B cell (primary cell): Measurements from ENCODE around the gene MED12L. TPM values are rescaled to one million over a fixed set of nuclear protein-coding genes. Genes with fewer than 3 reads are reported as not detected.

Experiments used
- ATAC-seq: fragments of 200-7000 bp; cut with Tn5 transposase; one replicate; pipeline ENCODE4 v1.10.0; 2021; ENCODE audit warnings: low read depth, mild to moderate bottlenecking, moderate number of reproducible peaks, moderate library complexity
- CTCF ChIA-PET: fragments of 350-600 bp; sonication (Branson Sonifier 250); formaldehyde crosslinking; loops from one replicate; lab custom pipeline; 2021; ENCODE audit warnings: antibody characterized with exemption, inconsistent platforms; lab: Charles Lee
- POLR2A ChIA-PET: fragments of 350-600 bp; sonication (Branson Sonifier 250); formaldehyde crosslinking; loops from one replicate; lab custom pipeline; 2021; ENCODE audit warnings: antibody characterized with exemption; lab: Charles Lee
- DNase-seq: peaks from one replicate; pipeline ENCODE4 v3.0.0; 2013
- H2AFZ ChIP-seq: 2 replicates; pipeline ENCODE4 v1.6.1; 2012; ENCODE audit warnings: mild to moderate bottlenecking, low read depth, low read length; ENCODE audit not compliant: insufficient read depth, poor library complexity, severe bottlenecking
- H3K27ac ChIP-seq, 2 donors: 1 replicate in 1 of 2; 2 replicates in 1 of 2; pipeline ENCODE4 v1.5.1; 2012 to 2013; ENCODE audit warnings: low read length in 2 of 2, mild to moderate bottlenecking in 2 of 2, moderate library complexity in 1 of 2
- H3K27me3 ChIP-seq, 4 experiments: fragments of 200-600 bp in 1 of 4; sonication (generic) in 1 of 4; replicated peaks in 1 of 4; 1 replicate in 2 of 4; 2 replicates in 2 of 4; pipeline versions ENCODE4 v1.6.1 to v1.7.0; 2013 to 2016; ENCODE audit warnings: low read length in 3 of 4, mild to moderate bottlenecking in 2 of 4, mixed read lengths in 1 of 4, moderate library complexity in 1 of 4; ENCODE audit not compliant: insufficient read depth in 4 of 4, control insufficient read depth in 3 of 4; ENCODE audit errors: control extremely low read depth in 1 of 4
- H3K36me3 ChIP-seq, 2 experiments: replicated peaks in 1 of 2; 1 replicate in 1 of 2; 2 replicates in 1 of 2; pipeline versions ENCODE4 v1.6.1 to v1.7.1; 2013; ENCODE audit warnings: low read length in 1 of 2; ENCODE audit not compliant: insufficient read depth in 2 of 2, control insufficient read depth in 1 of 2; ENCODE audit errors: control extremely low read depth in 1 of 2, extremely low read depth in 1 of 2
- H3K4me1 ChIP-seq, 2 donors: fragments of 200-600 bp in 1 of 2; sonication (generic) in 1 of 2; 1 replicate in 1 of 2; 2 replicates in 1 of 2; pipeline versions ENCODE4 v1.5.1 to v1.6.1; 2013 to 2017; ENCODE audit warnings: low read length in 2 of 2; ENCODE audit not compliant: control insufficient read depth in 2 of 2, insufficient read depth in 2 of 2
- H3K4me2 ChIP-seq: replicated peaks from 2 replicates; pipeline ENCODE3; 2012; ENCODE audit warnings: mild to moderate bottlenecking, low read depth, low read length; ENCODE audit not compliant: poor library complexity, severe bottlenecking
- H3K4me3 ChIP-seq, 5 experiments: fragments of 200-600 bp in 1 of 5; sonication (generic) in 1 of 5; 1 replicate in 3 of 5; 2 replicates in 2 of 5; pipeline versions ENCODE4 v1.5.1 to v1.7.0; 2011 to 2016; ENCODE audit warnings: low read length in 4 of 5, mild to moderate bottlenecking in 4 of 5, low read depth in 2 of 5, control low read depth in 1 of 5, moderate library complexity in 1 of 5; ENCODE audit not compliant: insufficient read depth in 1 of 5; ENCODE audit errors: control extremely low read depth in 1 of 5, extremely low read depth in 1 of 5
- H3K79me2 ChIP-seq: fragments of 200-600 bp; sonication (generic); one replicate; pipeline ENCODE4 v1.6.0; 2016; ENCODE audit warnings: low read length; ENCODE audit not compliant: control insufficient read depth, insufficient read depth
- H3K9ac ChIP-seq: fragments of 200-600 bp; sonication (generic); 2 replicates; pipeline ENCODE4 v1.6.1; 2017; ENCODE audit warnings: mild to moderate bottlenecking, low read length, moderate library complexity
- H3K9me3 ChIP-seq, 3 donors: one replicate each; pipeline versions ENCODE4 v1.6.1 to v1.7.1; 2013; ENCODE audit warnings: low read length in 2 of 3; ENCODE audit not compliant: control insufficient read depth in 2 of 3, insufficient read depth in 1 of 3; ENCODE audit errors: control extremely low read depth in 1 of 3
- H4K20me1 ChIP-seq: 2 replicates; pipeline ENCODE4 v1.6.0; 2012; ENCODE audit warnings: mild to moderate bottlenecking, low read length; ENCODE audit not compliant: insufficient read depth, control insufficient read depth, poor library complexity, severe bottlenecking
- H3K27ac Mint-ChIP-seq: one replicate; pipeline ENCODE4 v1.8.0; 2021; ENCODE audit warnings: mixed read lengths
- H3K27me3 Mint-ChIP-seq: one replicate; pipeline ENCODE4 v1.8.0; 2021; ENCODE audit warnings: mixed read lengths
- H3K4me1 Mint-ChIP-seq: one replicate; pipeline ENCODE4 v1.8.0; 2021; ENCODE audit warnings: mixed read lengths
- H3K4me3 Mint-ChIP-seq: one replicate; pipeline ENCODE4 v1.8.0; 2021; ENCODE audit warnings: mixed read lengths
- H3K9me3 Mint-ChIP-seq: one replicate; pipeline ENCODE4 v1.8.0; 2022; ENCODE audit warnings: mixed read lengths; ENCODE audit not compliant: insufficient read depth
- CTCF ChIP-seq: fragments of 200-600 bp; IDR thresholded peaks from one replicate; pipeline ENCODE4 v1.8.0; 2022; ENCODE audit warnings: antibody characterized with exemption, mild to moderate bottlenecking
- EZH2 ChIP-seq: IDR thresholded peaks from 2 replicates; pipeline ENCODE4 v1.6.1; 2012; ENCODE audit warnings: borderline replicate concordance, low read depth, mild to moderate bottlenecking, moderate library complexity, low read length; ENCODE audit not compliant: insufficient read depth, poor library complexity, severe bottlenecking
- WGBS: methylation state at CpG from one replicate; pipeline ENCODE4 v1.1.5; 2013; ENCODE audit warnings: missing lambda C conversion rate; ENCODE audit not compliant: insufficient coverage; 5-methylcytosine and 5-hydroxymethylcytosine counted together
- intact Hi-C: fragments of 100-400 bp; cut with micrococcal nuclease; formaldehyde crosslinking; loops from one replicate; pipeline ENCODE4 v1.10.0; 2022
- polyA plus RNA-seq: library from polyadenylated mRNA; depleted of rRNA; stranded (reverse); fragments of >200 nt; gene quantifications from 2 replicates; pipeline ENCODE4 v1.2.3, GENCODE V29; 2012
- total RNA-seq, 2 donors: library from RNA; stranded (reverse); fragments of 120-200 nt in 1 of 2; gene quantifications; 1 replicate in 1 of 2; 2 replicates in 1 of 2; pipeline versions ENCODE4 v1.2.3 to v1.2.4, GENCODE V29; 2013 to 2022

MED12L gene
- total and polyA plus RNA-seq, 2 donors (not counting 1 experiment from before 2014, with no cell fraction given) = 0.07 to 0.30 TPM

GRCh38 chr3:151316267-151316991 is 231.0 kb downstream of the MED12L start, which contains the start of gene GPR87:
GPR87 (minus strand) TSS chr3:151316820; CDS start chr3:151300100, 16,720 bp downstream.
- Histone ChIP-seq H3K4me1 (no peaks in the 10 kb centered on the region), H3K4me3 (no peak within 1 kb of the TSS), H3K36me3 (no peaks in the 10 kb centered on the region), H3K9me3 (no peaks in the 10 kb centered on the region), H3K9ac (no peak within 1 kb of the TSS), H3K4me2 (no peak within 1 kb of the TSS), H3K27me3 (no peaks in the 10 kb centered on the region), H2AFZ (no peak within 1 kb of the TSS), H3K79me2 (no peaks in the 10 kb centered on the region), H3K27ac (no peak within 1 kb of the TSS), H4K20me1 (no peaks in the 10 kb centered on the region)
- DNase-seq (no peak), ATAC-seq (no peak)
- ChIA-PET CTCF (interaction anchor here (1.0 kb wide), 1 partner anchor 10 kb away, joined by 3 read pairs; no protein-coding TSS in a partner anchor), POLR2A (no interaction called here)
- no peaks in the 10 kb centered on the region for H3K9me3 Mint-ChIP-seq
- H3K4me3 Mint-ChIP-seq = no peak within 1 kb of the TSS
- H3K4me1 Mint-ChIP-seq = no peaks in the 10 kb centered on the region
- H3K27me3 Mint-ChIP-seq = no peaks in the 10 kb centered on the region
- intact Hi-C loops = no loop called here
- H3K27ac Mint-ChIP-seq = no peak within 1 kb of the TSS
- WGBS = 80% methylated on average over 1 of the region's 7 CpGs
- TF ChIP-seq CTCF = no peak
- TF ChIP-seq EZH2 = no peak

GRCh38 chr3:151318313-151318712 is 232.8 kb downstream of the MED12L start:
- H3K4me1 ChIP-seq = no peaks in the 10 kb centered on the region
- ATAC-seq = no peak
- H2AFZ ChIP-seq = no peak overlapping the region
- H3K79me2 ChIP-seq = no peaks in the 10 kb centered on the region
- no peaks in the 10 kb centered on the region for H3K9me3 Mint-ChIP-seq
- H3K27me3 ChIP-seq = no peaks in the 10 kb centered on the region
- no peaks in the 10 kb centered on the region for H3K27me3 Mint-ChIP-seq
- H3K36me3 ChIP-seq = no peaks in the 10 kb centered on the region
- no peak for DNase-seq
- H3K27ac Mint-ChIP-seq = no peak overlapping the region
- no peaks in the 10 kb centered on the region for H4K20me1 ChIP-seq
- no peak overlapping the region for H3K9ac ChIP-seq
- peaks cover 2% of the 10 kb centered on the region for H3K4me1 Mint-ChIP-seq
- H3K9me3 ChIP-seq = no peaks in the 10 kb centered on the region
- CTCF ChIA-PET = interaction anchor here (1.0 kb wide), 1 partner anchor 10 kb away, joined by 3 read pairs; no protein-coding TSS in a partner anchor
- H3K4me2 ChIP-seq = no peak overlapping the region
- H3K4me3 ChIP-seq = no peak overlapping the region
- POLR2A ChIA-PET = no interaction called here
- no peak for TF ChIP-seq CTCF
- TF ChIP-seq EZH2 = no peak
- no peak overlapping the region for H3K27ac ChIP-seq
- H3K4me3 Mint-ChIP-seq = no peak overlapping the region
- intact Hi-C loops = no loop called here
